IMR-90 (cell line): ENCODE measurements around the gene MYH9. TPM values are rescaled to one million over a fixed set of nuclear protein-coding genes. Genes with fewer than 3 reads are reported as not detected.

ENCODE experiments used
- ATAC-seq: fragments of 200-7000 bp; cut with Tn5 transposase; 2 replicates; pipeline ENCODE4 v1.9.1; 2020; ENCODE audit warnings: low read depth, mild to moderate bottlenecking, moderate library complexity
- BruUV-seq: library from RNA; stranded (reverse); fragments of 400-500 nt; replicated peaks from 2 replicates; lab custom pipeline; 2021; lab: Mats Ljungman, UMichigan
- CTCF ChIA-PET: fragments of 300-600 bp; formaldehyde crosslinking; extraction: SDS; loops from one replicate; lab custom pipeline; 2021; ENCODE audit warnings: antibody characterized with exemption; lab: Yijun Ruan, JAX
- POLR2A ChIA-PET: fragments of 300-600 bp; sonication (Branson Sonifier 250); formaldehyde crosslinking; loops from one replicate; lab custom pipeline; 2022; ENCODE audit warnings: antibody characterized with exemption; ENCODE audit not compliant: unreplicated experiment; lab: Charles Lee
- DNase-seq: peaks from one replicate; pipeline ENCODE4 v3.0.0; 2013
- H2AFZ ChIP-seq: replicated peaks from 2 replicates; pipeline ENCODE3; 2013; ENCODE audit warnings: low read length, mild to moderate bottlenecking; ENCODE audit not compliant: poor library complexity
- H2AK5ac ChIP-seq: 2 replicates; pipeline ENCODE4 v1.6.1; 2013; ENCODE audit warnings: low read depth, low read length, inconsistent platforms
- H2AK9ac ChIP-seq: replicated peaks from 2 replicates; pipeline ENCODE3; 2013; ENCODE audit warnings: mild to moderate bottlenecking, low read depth, low read length, moderate library complexity; ENCODE audit not compliant: poor library complexity
- H2BK120ac ChIP-seq: 2 replicates; pipeline ENCODE4 v1.6.1; 2013; ENCODE audit warnings: low read depth, low read length, inconsistent platforms
- H2BK15ac ChIP-seq: 3 replicates; pipeline ENCODE4 v1.6.1; 2013; ENCODE audit warnings: low read depth, low read length, inconsistent platforms
- H2BK20ac ChIP-seq: 2 replicates; pipeline ENCODE4 v1.6.1; 2013; ENCODE audit warnings: low read depth, mild to moderate bottlenecking, inconsistent platforms, low read length, moderate library complexity
- H2BK5ac ChIP-seq: 2 replicates; pipeline ENCODE4 v1.6.1; 2013; ENCODE audit warnings: mild to moderate bottlenecking, low read depth, low read length, inconsistent platforms; ENCODE audit not compliant: poor library complexity, severe bottlenecking
- H3K14ac ChIP-seq: replicated peaks from 2 replicates; pipeline ENCODE4 v1.6.1; 2013; ENCODE audit warnings: low read depth, low read length, inconsistent platforms
- H3K18ac ChIP-seq: 2 replicates; pipeline ENCODE4 v1.6.1; 2013; ENCODE audit warnings: low read depth, low read length, control low read depth
- H3K23ac ChIP-seq: 2 replicates; pipeline ENCODE4 v1.6.1; 2013; ENCODE audit warnings: low read depth, low read length, inconsistent platforms
- H3K27ac ChIP-seq: 2 replicates; pipeline ENCODE4 v1.5.1; 2013; ENCODE audit warnings: mild to moderate bottlenecking, control low read depth, low read length; ENCODE audit not compliant: insufficient read depth
- H3K27me3 ChIP-seq: 2 replicates; pipeline ENCODE4 v1.6.1; 2013; ENCODE audit warnings: low read length; ENCODE audit not compliant: control insufficient read depth, insufficient read depth
- H3K36me3 ChIP-seq: 2 replicates; pipeline ENCODE4 v1.6.1; 2013; ENCODE audit warnings: low read length, mixed read lengths; ENCODE audit not compliant: control insufficient read depth, insufficient read depth
- H3K4ac ChIP-seq: 2 replicates; pipeline ENCODE4 v1.6.1; 2013; ENCODE audit warnings: low read depth, low read length, inconsistent platforms
- H3K4me1 ChIP-seq: 2 replicates; pipeline ENCODE4 v1.6.1; 2013; ENCODE audit warnings: low read length, mixed read lengths; ENCODE audit not compliant: control insufficient read depth, insufficient read depth
- H3K4me2 ChIP-seq: 2 replicates; pipeline ENCODE4 v1.6.1; 2013; ENCODE audit warnings: low read depth, mild to moderate bottlenecking, control low read depth, low read length, moderate library complexity
- H3K4me3 ChIP-seq: 2 replicates; pipeline ENCODE4 v1.5.1; 2013; ENCODE audit warnings: low read depth, mild to moderate bottlenecking, control low read depth, low read length, moderate library complexity; ENCODE audit not compliant: insufficient read depth
- H3K56ac ChIP-seq: 2 replicates; pipeline ENCODE4 v1.6.1; 2013; ENCODE audit warnings: low read length, inconsistent platforms; ENCODE audit not compliant: insufficient read depth; ENCODE audit errors: extremely low read depth
- H3K79me1 ChIP-seq, 2 experiments: 2 replicates each; pipeline ENCODE4 v1.6.1; 2013; ENCODE audit warnings: low read length in 2 of 2, inconsistent platforms in 1 of 2, low read depth in 1 of 2
- H3K9ac ChIP-seq: 2 replicates; pipeline ENCODE4 v1.6.1; 2013; ENCODE audit warnings: low read depth, low read length, control low read depth
- H3K9me1 ChIP-seq: 2 replicates; pipeline ENCODE4 v1.6.1; 2013; ENCODE audit warnings: low read length, inconsistent platforms; ENCODE audit not compliant: insufficient read depth
- H3K9me3 ChIP-seq: 2 replicates; pipeline ENCODE4 v1.6.1; 2013; ENCODE audit warnings: low read length; ENCODE audit not compliant: control insufficient read depth, insufficient read depth
- H4K20me1 ChIP-seq: 2 replicates; pipeline ENCODE4 v1.6.1; 2013; ENCODE audit warnings: low read length, inconsistent platforms; ENCODE audit not compliant: insufficient read depth
- H4K5ac ChIP-seq: 2 replicates; pipeline ENCODE4 v1.6.1; 2013; ENCODE audit warnings: mild to moderate bottlenecking, low read depth, low read length, control low read depth
- H4K8ac ChIP-seq, 2 experiments: 2 replicates each; pipeline ENCODE4 v1.6.1; 2013; ENCODE audit warnings: low read depth in 2 of 2, low read length in 2 of 2, control low read depth in 1 of 2, inconsistent platforms in 1 of 2
- H4K91ac ChIP-seq: 2 replicates; pipeline ENCODE4 v1.6.1; 2013; ENCODE audit warnings: low read depth, low read length, inconsistent platforms; ENCODE audit not compliant: insufficient read depth
- BHLHE40 ChIP-seq: fragments of 150-350 bp; IDR thresholded peaks from 2 replicates; pipeline ENCODE4 v1.6.1; 2016; ENCODE audit warnings: mild to moderate bottlenecking, low read depth, low read length
- CEBPB ChIP-seq: IDR thresholded peaks from 2 replicates; pipeline ENCODE4 v1.6.1; 2012; ENCODE audit warnings: low read depth, low read length, improper control_type of control experiment
- FOS ChIP-seq: fragments of 150-350 bp; IDR thresholded peaks from 2 replicates; pipeline ENCODE4 v1.6.1; 2016; ENCODE audit warnings: low read depth, low read length
- MAFK ChIP-seq: IDR thresholded peaks from 2 replicates; pipeline ENCODE4 v1.6.1; 2012; ENCODE audit warnings: low read depth, low read length, improper control_type of control experiment
- MAZ ChIP-seq: IDR thresholded peaks from 2 replicates; pipeline ENCODE4 v1.6.1; 2012; ENCODE audit warnings: low read depth, mild to moderate bottlenecking, low read length, improper control_type of control experiment, moderate library complexity, borderline replicate concordance
- POLR2A ChIP-seq: IDR thresholded peaks from 2 replicates; pipeline ENCODE4 v1.6.1; 2012; ENCODE audit warnings: mild to moderate bottlenecking, low read depth, low read length
- RAD21 ChIP-seq: IDR thresholded peaks from 2 replicates; pipeline ENCODE4 v1.6.1; 2012; ENCODE audit warnings: low read length, improper control_type of control experiment
- RFX5 ChIP-seq: IDR thresholded peaks from 2 replicates; pipeline ENCODE4 v1.8.0; 2012; ENCODE audit warnings: low read depth, mild to moderate bottlenecking, low read length, moderate library complexity
- SMC3 ChIP-seq: fragments of 150-350 bp; IDR thresholded peaks from 2 replicates; pipeline ENCODE4 v1.6.1; 2016; ENCODE audit warnings: low read depth, mild to moderate bottlenecking, antibody characterized with exemption, low read length, moderate library complexity
- WGBS, 2 experiments: methylation state at CpG; one replicate each; pipeline versions ENCODE4 v1.1.5 to v1.1.7; 2013; ENCODE audit warnings: missing lambda C conversion rate in 2 of 2; ENCODE audit not compliant: insufficient read length in 1 of 2; ENCODE audit errors: extremely low coverage in 2 of 2; 5-methylcytosine and 5-hydroxymethylcytosine counted together
- dilution Hi-C: fragments of 300-500 bp; cut with HindIII; formaldehyde crosslinking; loops from one replicate; pipeline ENCODE4 v1.14.3; 2018; ENCODE audit warnings: low sequenced_read_pairs; ENCODE audit not compliant: unreplicated experiment
- in situ Hi-C: fragments of 300-500 bp; cut with MboI; formaldehyde crosslinking; loops from 3 replicates; pipeline ENCODE4 v1.14.3; 2019; ENCODE audit warnings: low sequenced_read_pairs, inconsistent platforms, mixed read lengths
- intact Hi-C: fragments of 100-400 bp; cut with micrococcal nuclease; formaldehyde crosslinking; loops from 2 replicates; pipeline ENCODE4 v1.10.0; 2022
- polyA plus RNA-seq, 3 experiments: library from polyadenylated mRNA; depleted of rRNA; stranded (reverse); fragments of >200 nt; gene quantifications; 2 replicates each; pipeline ENCODE4 v1.2.3, GENCODE V29; 2012; ENCODE audit warnings: low replicate concordance in 1 of 3
- total RNA-seq: library from RNA; depleted of rRNA; stranded (reverse); fragments of >200 nt; gene quantifications from 2 replicates; pipeline ENCODE4 v1.2.3, GENCODE V29; 2012

The MYH9 gene
- total and polyA plus RNA-seq, 2 of the 4 experiments (the other 2 are of a cell fraction), result 475 to 554 TPM

DNA sequence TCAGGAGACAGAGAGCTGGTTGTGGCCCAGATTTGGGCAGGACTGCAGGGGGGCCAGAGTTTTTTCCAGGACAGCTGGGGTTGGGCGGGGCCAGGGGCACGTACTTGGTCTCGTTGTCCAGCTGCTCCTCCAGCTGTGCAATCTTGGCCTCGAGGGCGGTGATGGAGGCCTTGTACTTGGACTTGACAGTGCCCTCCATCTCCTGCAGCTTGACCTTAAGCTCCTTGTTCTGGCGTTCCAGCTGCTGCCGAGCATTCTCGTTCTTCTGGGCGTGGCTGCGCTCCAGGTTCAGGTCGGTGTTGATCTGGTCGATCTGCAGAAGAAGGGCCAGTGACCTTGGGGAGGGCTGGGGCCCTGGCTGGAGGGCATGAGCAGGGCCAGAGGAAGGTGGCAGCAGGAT is 102.8 kb downstream of the MYH9 start:
- Histone ChIP-seq H2AK9ac (no peak overlapping the region), H3K4me1 (no peaks in the 10 kb centered on the region), H2BK120ac (no peak overlapping the region), H3K9me3 (no peaks in the 10 kb centered on the region), H2BK20ac (no peak overlapping the region), H2AFZ (no peak overlapping the region), H3K14ac (no peak overlapping the region), H4K20me1 (peaks cover 90% of the 10 kb centered on the region), H3K4me2 (no peak overlapping the region), H2AK5ac (no peak overlapping the region), H4K8ac (no peak overlapping the region; a peak in 1 of 4 replicates), H3K36me3 (peaks cover 90% of the 10 kb centered on the region), H3K18ac (no peak overlapping the region), H3K9ac (no peak overlapping the region), H3K23ac (no peak overlapping the region), H2BK5ac (no peak overlapping the region), H4K5ac (no peak overlapping the region), H3K4me3 (no peak overlapping the region), H2BK15ac (no peak overlapping the region), H3K79me1 (peaks cover 41 to 75% of the 10 kb centered on the region in 2 experiments), H3K27ac (no peak overlapping the region), H3K4ac (no peak overlapping the region), H3K9me1 (no peaks in the 10 kb centered on the region), H3K56ac (no peak overlapping the region), H3K27me3 (no peaks in the 10 kb centered on the region), H4K91ac (no peak overlapping the region)
- intact Hi-C loops (no loop called here), in situ Hi-C loops (no loop called here), dilution Hi-C loops (no loop called here)
- CTCF ChIA-PET, result no interaction called here
- DNase-seq, result no peak
- no TSS peak for BruUV-seq
- 87% methylated on average over 5 of the region's 12 CpGs; no CpG with 5 or more reads in 1 of the 2 experiments for WGBS, 2 experiments
- TF ChIP-seq SMC3, result no peak
- TF ChIP-seq RFX5, result no peak
- TF ChIP-seq FOS, result no peak
- no peak for TF ChIP-seq RAD21
- no peak for TF ChIP-seq MAZ
- TF ChIP-seq CEBPB, result no peak
- TF ChIP-seq BHLHE40, result no peak
- no peak for TF ChIP-seq POLR2A
- no peak for TF ChIP-seq MAFK
- ATAC-seq, result no peak
- POLR2A ChIA-PET, result no interaction called here
